Measurements from ENCODE around the gene FAF2.

DNA sequence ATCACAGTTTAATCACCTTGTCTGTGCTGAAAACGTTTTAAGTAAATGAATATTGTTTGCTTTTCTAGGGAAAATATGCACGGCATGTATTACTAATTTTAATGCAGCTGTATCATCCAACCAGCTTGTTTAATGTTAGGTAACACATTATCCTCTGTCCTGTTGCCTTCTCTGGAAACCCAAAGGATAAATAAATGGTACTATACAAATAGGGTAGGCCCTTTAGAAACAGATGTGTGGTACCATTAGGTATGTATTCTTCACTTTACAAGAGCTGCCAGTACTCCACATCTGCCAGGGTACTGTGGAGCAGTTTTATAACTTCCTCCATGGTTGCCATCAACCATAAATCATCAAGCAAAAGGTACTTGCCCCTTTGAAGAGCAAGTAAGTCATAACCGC is 42.9 kb downstream of the FAF2 start:
- TF ChIP-seq, protein P1, sequence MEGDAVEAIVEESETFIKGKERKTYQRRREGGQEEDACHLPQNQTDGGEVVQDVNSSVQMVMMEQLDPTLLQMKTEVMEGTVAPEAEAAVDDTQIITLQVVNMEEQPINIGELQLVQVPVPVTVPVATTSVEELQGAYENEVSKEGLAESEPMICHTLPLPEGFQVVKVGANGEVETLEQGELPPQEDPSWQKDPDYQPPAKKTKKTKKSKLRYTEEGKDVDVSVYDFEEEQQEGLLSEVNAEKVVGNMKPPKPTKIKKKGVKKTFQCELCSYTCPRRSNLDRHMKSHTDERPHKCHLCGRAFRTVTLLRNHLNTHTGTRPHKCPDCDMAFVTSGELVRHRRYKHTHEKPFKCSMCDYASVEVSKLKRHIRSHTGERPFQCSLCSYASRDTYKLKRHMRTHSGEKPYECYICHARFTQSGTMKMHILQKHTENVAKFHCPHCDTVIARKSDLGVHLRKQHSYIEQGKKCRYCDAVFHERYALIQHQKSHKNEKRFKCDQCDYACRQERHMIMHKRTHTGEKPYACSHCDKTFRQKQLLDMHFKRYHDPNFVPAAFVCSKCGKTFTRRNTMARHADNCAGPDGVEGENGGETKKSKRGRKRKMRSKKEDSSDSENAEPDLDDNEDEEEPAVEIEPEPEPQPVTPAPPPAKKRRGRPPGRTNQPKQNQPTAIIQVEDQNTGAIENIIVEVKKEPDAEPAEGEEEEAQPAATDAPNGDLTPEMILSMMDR (IDR thresholded peaks at IDR 0.05; ENCODE audit: borderline replicate concordance, extremely low read depth, low read length, poor library complexity, severe bottlenecking), result no peak
- no peak for TF ChIP-seq EZH2 (IDR thresholded peaks at IDR 0.05; ENCODE audit: borderline replicate concordance, low read depth, low read length, severe bottlenecking)
